GM18909 (cell line): Measurements from ENCODE around the gene CPPED1.
"Not testable (repeated sequence)": the region's sequence is repeated elsewhere in the genome, so short reads cannot be mapped to it uniquely, and the experiment has no call there.

ENCODE experiments used
- ATAC-seq: cut with Tn5 transposase; IDR thresholded peaks from one replicate; pipeline ENCODE4 v1.9.1; 2021; ENCODE audit warnings: mild to moderate bottlenecking; ENCODE audit not compliant: unreplicated experiment, poor library complexity

CPPED1 gene

DNA sequence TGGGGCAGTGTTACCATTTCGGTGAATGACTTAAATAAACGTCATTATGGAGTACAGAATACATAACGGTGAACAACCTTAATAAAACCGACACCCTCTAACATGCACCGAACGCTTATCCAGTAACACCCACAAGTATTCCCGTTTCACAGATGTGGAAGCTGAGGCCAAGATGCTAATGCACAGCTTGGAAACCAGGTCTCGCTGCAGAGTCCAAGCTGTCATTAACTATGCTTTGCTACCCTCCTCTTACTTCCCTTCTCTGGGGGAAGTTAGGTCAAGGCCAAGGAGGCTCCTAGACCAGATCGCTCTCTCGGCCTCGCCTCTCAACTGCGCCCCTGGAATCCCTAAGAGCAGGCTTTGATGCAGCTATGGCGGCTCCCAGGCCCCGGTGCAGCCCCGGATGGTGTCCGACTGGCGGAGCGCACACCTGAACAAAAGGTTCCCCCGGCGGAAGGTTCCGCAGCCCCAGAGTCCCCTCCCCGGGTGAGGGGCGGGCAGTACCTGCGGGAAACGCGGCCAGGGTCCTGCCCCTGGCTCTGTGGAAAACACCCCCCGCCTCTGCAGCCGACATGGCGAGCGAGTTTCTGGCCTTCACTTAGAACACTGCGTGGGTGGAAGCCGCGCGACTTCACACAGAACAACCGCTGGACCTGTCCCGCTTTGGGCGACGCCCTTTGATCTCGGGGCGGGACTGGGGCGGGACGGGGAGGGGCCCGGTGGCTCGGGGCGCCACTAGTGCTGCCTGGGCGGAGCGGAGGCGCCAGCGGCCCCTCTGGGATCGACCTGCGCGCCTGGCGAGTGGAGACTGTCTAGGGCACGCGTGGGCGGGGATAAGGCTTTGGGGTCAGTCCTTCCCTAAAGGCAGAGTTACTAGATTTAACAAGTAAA, at the start of gene CPPED1:
CPPED1 (minus strand) TSS at position 685 of the 891 bp plus-strand sequence; CDS start at position 574, 111 bp downstream.
- peak; percentile 87 for ATAC-seq

DNA sequence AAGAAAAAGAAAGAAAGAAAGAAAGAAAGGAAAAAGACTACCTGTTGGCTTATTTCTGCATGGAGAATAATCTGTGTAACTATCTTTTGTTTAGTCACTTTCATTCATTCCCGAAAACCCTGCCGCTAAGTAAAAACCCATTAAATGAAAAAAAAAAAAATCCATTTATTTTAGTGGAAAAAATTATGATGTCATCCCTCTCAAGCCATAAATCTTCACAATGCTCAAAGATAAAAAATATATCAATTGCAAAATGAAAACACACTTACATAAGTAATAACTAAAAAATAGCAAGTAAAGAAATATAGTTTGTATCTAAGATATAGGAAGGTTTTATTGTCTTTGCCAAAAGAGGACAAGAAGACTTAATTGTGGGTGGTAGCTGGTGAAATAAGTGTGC, 46.5 kb upstream of the CPPED1 start:
- ATAC-seq, result no peak

DNA sequence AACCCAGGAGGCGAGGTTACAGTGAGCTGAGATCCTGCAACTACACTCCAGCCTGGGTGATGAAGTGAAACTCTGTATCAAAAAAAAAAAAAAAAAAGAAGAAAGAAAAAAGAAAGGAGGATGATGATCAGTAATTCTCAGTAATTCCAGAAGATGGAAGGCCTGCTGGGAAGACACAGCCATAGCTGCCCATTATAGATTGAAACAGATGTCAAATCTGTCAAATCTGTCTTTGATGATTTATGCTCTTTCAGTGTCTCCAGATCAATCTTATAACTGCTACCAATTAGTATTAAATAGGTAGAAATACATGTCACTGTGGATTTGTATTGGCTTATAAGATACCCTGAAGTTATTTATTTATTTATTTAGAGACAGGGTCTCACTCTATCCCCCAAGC, 42.9 kb upstream of the CPPED1 start:
- ATAC-seq, result no peak

DNA sequence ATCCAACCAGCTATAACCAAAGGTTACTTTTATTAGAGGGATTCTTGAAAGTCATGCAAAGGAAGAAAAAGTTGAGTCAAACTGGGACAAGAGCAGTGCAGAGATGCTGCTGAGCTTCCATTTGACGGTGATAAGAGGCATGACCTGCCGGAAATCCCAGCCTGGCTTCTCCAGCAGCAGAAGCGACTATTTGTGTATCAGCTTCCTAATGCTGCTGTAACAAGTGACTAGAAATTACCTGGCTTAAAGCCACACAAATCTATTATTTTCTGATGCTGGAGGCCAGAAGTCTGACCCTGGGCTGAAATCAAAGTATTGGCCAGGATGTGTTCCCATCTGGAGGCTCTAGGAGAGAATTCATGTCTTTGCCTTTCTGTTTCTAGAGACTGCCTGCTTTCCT, 41.6 kb upstream of the CPPED1 start:
- ATAC-seq, result no peak

DNA sequence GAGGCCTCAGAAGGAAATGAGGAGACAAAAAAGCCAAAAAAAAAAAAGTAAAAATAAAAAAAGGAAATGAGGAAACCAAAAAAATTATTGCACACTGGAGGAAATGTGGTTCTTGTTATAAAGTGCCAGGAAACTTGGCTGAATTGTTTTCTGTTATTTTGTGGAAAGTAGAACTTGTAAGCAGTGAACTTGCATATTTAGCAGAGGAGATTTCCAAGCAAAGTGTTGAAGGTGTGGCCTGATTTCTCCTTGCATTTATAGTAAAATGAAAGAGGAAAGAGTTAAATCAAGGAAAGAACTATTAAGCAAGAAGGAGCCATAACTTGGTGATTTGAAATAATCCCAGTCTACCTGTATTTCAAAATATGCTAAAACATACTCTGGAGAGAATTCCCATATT, 34.1 kb upstream of the CPPED1 start:
- ATAC-seq, result no peak

DNA sequence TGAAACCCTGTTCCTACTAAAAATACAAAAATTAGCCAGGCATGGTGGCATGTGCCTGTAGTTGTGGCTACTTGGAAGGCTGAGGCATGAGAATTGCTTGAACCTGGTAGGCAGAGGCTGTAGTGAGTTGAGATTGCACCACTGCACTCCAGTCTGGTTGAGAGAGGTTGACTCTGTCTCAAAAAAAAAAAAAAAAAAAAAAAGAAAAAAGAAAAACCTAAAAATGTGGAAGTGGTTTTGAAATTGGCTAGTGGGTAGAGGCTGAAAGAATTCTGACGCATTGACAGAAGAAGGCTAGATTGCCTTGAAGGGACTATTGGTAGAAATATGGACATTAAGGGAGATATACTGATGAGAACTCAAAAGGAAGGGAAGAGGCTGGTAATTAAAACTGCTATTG, 33.6 kb upstream of the CPPED1 start:
- no peak for ATAC-seq

DNA sequence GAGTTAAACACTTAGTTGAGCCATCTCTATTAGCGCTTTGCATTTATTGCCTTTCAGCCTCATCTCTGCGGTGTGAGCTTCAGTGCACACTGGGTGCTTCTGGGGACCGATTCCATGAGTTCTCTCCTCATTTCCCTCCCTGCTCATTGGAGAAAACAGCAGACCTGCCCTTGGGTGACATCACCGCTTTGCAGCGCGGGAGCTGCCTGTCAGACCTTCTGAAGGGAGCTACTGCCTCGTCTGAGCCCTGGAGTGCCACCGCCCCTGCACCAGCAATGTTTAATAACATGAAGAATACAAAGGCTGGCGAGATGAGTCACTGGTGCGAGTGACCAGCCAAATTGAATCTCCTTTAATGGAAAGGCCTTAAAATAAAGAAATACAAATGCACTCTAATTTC, 30.2 kb upstream of the CPPED1 start:
- no peak for ATAC-seq

GRCh38 chr16:12829096-12829888, 25.6 kb upstream of the CPPED1 start:
- no peak for ATAC-seq

GRCh38 chr16:12828206-12828605, 24.5 kb upstream of the CPPED1 start:
- no peak for ATAC-seq

DNA sequence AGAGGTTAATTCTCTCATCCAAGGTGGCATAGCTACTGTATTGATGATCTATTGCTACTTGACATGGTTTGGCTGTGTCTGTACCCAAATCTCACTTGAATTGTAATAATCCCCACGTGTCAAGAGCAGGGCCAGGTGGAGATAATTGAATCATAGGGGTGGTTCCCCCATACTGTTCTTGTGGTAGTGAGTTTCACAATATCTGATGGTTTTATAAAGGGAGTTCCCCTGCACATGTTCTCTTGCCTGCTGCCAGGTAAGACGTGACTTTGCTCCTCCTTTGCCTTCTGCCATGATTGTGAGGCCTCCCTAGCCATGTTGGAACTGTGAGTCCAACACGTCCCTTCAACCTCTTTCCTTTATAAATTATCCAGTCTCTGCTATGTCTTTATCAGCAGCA, 22.9 kb upstream of the CPPED1 start:
- ATAC-seq, result no peak

GRCh38 chr16:12819126-12820117, 15.7 kb upstream of the CPPED1 start:
- peak; percentile 64 for ATAC-seq

GRCh38 chr16:12818326-12818725, 14.6 kb upstream of the CPPED1 start:
- no peak for ATAC-seq

GRCh38 chr16:12816791-12817214, 13.1 kb upstream of the CPPED1 start:
- ATAC-seq, result not testable (repeated sequence)

DNA sequence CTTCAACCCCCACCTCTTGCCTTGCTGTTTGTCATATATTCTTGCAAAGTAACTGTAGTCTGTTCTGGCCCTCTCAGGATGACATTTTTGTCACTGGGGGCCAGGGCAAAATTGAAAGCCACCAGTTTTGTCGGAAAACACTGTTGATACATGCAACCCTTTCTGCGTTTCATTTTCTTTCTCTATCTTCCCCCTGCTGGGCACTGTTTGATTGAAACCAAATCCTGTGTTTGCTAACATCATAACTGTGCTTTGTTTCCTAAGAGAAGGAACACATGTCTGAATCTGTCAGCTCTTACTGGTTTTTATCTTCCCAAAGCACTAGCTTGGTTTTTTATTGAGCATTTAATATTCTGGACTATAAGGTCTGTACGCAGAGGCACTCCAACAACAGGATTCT, 11.7 kb upstream of the CPPED1 start:
- no peak for ATAC-seq

DNA sequence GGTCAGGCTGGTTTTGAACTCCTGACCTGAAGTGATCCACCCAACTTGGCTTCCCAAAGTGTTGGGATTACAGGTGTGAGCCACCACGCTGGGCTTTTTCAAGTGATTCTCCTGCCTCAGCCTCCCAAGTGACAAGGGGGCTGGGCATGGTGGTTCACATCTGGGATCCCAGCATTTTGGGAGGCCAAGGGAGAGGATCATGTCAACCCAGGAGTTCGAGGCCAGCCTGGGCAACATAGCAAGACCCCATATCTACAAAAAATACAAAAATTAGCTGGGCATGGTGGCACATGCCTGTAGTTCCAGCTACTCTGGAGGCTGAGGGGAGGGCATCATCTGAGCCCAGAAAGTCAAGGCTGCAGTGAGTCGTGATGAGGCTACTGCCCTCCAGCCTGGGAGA, 10.0 kb upstream of the CPPED1 start:
- ATAC-seq, result not testable (repeated sequence)

- not testable (repeated sequence) for ATAC-seq
Observed at GRCh38 chr16:12813321-12813720, 9.6 kb upstream of the CPPED1 start.

DNA sequence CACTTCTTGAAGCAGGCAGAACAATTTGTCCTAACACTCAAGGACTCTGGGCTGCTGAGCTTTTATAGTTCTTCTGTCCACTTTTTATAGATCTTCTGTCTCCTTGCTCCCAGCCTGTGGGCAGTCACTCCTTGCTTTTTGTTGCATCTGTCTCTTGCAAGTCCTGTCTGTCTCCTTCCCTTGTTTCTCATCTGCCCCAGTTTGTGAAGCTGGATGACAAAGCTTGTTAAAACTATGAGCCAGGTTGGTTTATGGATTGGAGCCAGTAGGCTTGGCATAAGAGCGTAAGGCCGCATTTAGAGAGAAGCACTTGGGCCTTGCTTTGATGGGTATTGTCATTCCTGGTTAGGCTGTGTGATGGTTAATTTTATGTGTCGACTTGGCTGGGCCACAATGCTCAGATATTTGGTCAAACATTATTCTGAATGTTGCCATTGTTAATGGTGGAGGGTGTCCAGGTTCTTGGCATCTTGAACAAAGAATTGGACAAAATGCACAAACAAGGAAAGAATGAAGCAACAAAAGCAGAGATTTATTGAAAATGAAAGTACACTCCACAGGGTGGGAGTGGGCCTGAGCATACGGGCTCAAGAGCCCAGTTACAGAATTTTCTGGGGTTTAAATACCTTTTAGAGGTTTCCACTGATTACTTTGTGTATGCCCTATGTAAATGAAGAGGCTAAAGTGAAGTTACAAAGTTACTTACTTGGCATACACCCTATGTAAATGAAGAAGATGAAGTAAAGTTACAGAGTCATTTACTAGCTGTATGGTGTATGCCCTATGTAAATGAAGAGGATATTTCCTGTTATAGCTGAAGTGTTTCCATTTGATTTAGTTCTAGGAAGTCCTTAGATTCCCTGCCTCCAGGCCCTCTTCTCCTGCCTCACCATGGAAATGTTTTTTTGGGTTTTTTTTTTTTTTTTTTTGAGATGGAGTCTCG, 8.0 kb upstream of the CPPED1 start:
- ATAC-seq, result no peak

GRCh38 chr16:12805066-12805465, 1.4 kb upstream of the CPPED1 start:
- no peak for ATAC-seq

DNA sequence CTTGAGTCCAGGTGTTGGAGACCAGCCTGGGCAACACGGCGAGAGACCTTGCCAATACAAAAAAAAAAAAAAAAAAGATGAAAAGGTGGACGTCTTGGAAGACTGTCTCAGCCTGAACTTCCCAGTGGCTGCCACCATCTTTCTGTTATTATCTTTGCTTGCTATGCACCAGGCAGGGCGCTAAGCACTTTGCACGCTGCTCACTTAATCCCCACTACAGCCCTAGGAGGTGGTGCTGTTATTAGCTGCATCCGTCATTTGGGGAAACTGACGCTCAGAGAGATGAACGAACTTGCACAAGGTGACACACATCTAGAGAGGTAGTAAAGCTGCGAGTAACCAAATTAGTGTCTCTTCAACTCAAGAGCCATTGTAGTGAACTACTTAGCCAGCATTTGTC, 708 bp upstream of the CPPED1 start:
- no peak for ATAC-seq
